Measurements from ENCODE around the gene MLX. TPM values are rescaled to one million over a fixed set of nuclear protein-coding genes. Genes with fewer than 3 reads are reported as not detected.

Gene MLX, protein sequence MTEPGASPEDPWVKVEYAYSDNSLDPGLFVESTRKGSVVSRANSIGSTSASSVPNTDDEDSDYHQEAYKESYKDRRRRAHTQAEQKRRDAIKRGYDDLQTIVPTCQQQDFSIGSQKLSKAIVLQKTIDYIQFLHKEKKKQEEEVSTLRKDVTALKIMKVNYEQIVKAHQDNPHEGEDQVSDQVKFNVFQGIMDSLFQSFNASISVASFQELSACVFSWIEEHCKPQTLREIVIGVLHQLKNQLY
- polyA plus RNA-seq (2014; cell fraction: cytosol; rRNA removed) = 26.7 and 32.4 TPM in 2 replicates
- polyA plus RNA-seq (2014; cell fraction: nucleus; rRNA removed) = 75.7 and 102 TPM in 2 replicates

DNA sequence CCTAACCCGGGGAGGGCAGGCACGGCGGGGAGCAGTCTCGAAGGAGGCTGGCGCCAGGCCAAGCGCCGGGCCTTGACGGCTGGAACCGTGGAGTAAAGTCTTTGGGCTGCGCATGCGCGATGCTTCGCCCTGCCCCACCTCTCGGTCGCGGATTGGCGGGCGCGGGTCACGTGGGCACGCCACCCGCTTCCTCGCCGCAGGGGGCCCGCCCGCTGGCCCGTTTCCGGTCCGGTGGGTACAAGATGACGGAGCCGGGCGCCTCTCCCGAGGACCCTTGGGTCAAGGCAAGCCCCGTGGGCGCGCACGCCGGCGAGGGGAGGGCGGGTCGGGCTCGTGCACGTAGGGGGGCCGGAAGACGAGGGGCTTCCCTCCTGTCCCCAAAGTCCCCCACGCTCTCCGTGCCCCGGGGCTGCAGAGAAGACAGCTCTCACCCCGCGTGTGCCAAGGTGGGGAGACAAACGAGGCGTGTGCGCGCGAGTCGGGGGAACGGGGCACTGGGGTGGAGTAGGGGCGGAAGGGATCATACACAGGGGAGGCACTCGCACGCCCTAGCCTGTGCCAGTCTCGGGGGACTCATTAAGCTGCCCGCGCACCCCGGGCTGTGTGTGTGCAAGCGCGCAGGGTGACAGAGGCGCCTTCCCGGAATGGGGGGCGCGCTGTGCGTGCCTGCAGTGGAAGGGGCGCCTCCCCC is at the start of gene MLX:
MLX (plus strand) TSS at position 218 of the 691 bp plus-strand sequence; CDS start at position 243, 25 bp downstream.
- DNase-seq (ENCODE audit: low spot score) = peak; percentile 94

DNA sequence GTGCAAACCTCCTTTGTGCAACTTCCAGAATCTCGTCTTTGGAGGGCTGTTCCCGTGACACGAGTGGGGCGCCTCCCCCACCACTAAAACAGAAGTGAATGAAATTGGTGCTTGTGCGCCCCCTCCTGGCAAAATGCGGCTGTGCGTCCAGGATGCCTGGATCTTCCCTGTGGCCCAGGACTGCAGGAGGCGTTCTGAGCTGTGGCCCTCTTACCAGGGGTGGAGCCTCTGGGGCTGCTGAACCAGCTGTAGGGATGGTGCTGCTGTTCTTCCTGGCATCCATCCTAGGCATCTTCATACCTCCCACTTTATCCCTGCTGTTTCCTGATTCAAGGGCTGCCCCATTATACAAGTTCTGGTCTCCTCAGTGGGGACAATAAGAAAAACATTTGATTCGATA is 49.4 kb upstream of the MLX start:
- peak; percentile 63 for DNase-seq (ENCODE audit: low spot score)

DNA sequence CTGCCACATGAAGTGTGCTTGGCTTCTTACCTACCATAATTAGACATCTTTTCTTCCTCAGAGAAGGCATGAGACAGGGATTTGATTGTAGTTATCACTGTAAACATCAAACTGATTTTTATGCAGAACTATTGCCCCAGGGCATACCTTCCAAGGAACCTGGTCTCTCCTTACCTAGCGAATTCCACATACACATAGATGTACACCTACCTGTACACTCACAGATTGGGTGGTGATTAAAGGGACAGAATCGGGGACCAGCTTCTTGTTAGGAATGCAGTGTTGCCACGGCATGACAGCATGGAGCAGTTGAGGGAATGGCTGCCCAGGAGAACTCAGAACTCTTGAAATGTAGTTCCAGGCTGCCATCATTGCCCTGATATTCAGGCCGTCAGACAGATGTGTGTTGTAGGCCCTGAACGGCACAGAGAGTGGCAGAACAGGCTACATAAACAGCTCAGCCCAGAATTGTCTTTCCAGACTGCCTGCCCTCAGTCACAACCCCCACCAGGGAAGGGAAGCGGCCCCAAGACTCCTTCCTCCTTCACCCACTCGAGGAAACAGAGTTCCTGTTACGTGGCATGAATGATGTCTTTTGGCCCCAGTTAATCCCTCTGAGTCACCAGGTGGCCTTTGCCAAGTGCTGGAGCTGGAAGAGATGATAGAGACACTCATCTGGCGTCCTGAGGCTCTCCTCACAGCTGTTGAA is 48.7 kb upstream of the MLX start:
- no peak for DNase-seq (ENCODE audit: low spot score)

DNA sequence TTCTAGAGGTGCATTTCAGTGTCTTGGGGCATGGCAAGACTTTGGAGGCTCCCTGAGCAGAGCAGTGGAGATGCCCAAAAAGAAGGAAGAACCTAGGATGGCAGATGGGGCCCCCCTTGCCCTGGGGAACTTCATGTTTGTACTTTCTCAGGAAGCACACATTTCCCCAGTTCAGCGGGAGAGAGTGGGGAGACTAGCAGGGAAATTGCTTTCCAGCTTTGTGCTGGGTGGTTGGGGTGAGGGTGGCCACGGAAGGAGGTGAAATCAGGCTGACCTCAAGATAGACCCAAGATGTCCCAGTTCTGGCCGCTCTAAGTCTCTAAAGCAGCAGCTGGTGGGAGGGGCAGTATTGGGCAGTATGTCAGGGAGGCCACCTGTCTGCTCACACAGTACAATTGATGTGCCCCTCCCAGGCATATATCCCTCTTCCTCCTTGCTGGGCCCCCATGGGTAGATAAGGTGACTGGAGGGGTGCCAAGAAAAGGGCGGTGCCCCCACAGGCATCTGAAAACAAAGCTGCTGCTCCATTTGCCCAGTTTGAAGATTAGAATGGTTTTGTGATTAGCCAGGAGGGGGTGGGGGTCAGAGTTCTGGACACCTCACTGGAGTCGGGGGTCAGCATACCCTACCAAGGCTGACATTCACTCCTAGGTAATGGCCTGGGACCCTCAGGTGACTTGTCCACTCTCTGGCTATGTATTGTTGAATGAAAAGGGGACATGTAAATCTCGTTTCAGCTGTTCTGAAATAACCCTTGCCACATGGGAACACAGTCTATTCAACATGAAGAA is 48.0 kb upstream of the MLX start:
- no peak for DNase-seq (ENCODE audit: low spot score)

DNA sequence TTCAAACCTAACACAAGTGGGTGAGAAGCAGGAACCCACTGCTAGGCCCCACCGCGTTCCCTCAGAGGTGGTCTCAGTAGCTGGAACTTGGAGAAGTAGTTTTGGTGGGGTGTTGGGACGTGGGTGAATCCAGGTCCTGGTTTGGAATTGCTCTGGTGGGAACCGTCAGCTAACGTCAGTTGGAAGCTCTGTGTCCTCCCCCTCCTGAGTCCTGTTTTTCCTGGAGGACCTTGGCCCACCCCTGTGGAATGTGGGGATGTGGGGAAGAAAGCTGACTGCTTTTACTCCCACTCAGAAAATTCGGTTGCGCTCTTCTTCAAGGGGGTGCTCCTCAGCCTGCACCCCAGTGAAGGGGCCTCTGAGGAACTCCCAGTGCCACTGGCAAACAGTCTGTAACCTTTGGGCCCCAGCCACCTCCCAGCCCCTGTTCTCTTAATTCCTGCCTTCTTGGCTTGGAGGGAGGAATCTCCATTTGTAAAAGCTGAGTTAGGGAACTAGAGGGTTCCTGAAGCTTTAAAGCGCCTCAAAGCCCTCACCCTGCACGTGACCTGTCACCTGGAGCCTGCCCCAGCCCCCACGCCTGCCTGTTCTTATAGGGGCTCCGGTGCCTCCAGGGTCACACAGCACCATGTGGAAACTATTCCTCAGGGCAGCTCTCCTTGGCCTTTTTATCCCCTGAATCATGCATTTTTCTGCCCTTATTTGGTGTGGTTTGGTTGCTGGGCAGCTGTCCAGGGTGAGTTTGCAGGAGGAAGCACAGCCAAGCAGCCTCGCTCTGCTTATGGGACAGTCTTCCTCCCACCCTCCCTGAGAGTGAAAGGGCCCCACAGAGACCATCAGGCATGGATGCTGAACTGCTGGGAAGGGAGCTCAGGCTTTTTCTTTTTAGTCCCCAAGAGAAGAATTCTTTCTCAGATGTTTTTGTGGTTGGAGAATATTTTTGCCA is 47.1 kb upstream of the MLX start:
- DNase-seq (ENCODE audit: low spot score) = no peak

DNA sequence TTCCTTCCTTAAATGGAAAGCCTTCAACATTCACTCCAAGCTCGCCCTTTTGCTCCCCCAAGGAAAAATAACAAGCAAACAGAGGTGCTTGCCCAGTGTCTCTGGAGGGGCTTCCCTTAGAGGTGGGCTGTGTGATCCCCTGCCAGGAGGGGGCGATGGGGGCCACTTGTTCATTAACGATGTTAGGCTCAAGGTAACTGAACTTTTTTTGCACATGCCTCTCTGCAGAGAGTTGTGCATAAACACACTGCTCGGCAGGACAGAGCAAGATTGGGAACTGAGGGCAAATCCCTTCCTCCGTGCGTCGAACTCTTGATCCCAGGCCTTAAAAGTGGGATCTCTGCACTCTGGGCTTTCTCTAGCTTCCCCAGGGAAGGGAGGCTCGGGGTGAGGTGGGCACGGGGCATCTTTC is 46.4 kb upstream of the MLX start:
- DNase-seq (ENCODE audit: low spot score) = no peak

DNA sequence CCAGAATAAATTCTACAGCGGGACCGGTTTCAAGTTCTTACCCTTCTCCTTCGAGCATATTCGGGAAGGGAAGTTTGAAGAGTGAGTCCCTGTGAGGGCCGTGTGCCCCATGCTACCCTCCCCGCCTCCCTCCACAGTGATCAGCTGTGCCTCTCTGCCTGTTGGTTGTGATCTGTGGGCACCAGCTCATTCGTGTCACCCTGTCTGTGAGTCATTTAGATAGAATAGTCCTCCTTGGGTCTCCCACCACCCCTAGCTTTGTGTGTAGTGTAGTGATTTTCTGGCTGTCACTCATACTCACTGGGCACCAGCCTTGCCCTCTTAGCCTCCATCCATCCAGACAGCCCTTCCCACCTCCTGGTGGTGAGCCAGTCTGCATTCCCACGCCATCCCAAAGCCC is 45.9 kb upstream of the MLX start:
- DNase-seq (ENCODE audit: low spot score) = no peak

DNA sequence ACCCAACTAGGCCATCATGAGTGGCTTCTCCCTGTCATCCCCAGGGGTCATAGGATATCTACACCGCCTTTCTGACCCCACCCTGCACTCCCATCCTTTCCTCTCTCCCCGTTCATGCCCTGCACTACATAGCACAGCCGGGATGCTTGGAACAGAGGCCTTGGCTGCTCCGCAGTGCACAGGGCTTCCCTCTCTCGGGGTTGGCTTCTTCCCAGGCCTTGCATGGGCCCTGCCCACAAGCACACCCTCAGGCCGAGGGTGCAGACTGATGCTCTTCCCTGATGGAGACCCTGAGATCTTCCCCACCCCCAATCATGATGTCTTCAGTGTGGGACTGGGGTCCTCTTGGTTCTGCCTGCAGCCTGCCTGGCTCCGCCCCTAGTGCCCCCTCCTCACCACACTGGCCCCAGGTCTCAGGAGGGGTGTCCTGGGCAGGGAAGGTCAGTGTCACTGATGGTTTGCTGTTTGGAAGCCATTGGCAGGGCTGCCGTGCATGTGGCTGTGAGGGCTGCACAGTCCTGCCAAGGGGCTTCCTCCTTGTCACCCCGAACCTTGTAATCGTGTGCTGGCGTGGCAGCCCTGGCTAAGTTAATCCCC is 45.1 kb upstream of the MLX start:
- no peak for DNase-seq (ENCODE audit: low spot score)

DNA sequence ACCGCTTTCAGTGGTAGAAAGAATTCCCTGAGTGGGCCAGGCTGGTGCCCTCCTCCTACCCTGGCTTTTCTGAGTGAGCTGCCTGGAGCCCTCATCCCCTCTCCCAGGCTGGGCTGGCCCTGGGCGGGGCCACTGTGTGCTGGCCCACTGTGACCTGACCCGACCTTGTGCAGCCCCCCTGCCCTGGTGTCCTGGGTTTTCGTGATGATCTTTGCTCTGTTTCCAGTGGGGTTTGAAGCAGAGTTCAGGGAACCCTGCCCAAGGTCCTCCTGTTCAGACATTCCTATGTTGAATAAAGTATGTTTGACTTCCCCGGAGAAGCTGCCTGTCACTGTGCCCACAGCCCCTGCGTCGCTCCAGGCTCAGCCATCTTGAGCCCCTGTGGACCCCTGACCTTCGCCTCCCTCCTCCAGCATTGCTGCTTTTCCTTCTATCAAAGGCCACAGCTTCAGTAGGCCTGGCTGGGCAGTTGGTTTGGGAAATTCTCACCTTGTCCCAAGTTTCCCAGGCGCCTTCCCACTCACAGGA is 44.6 kb upstream of the MLX start:
- DNase-seq (ENCODE audit: low spot score) = no peak

DNA sequence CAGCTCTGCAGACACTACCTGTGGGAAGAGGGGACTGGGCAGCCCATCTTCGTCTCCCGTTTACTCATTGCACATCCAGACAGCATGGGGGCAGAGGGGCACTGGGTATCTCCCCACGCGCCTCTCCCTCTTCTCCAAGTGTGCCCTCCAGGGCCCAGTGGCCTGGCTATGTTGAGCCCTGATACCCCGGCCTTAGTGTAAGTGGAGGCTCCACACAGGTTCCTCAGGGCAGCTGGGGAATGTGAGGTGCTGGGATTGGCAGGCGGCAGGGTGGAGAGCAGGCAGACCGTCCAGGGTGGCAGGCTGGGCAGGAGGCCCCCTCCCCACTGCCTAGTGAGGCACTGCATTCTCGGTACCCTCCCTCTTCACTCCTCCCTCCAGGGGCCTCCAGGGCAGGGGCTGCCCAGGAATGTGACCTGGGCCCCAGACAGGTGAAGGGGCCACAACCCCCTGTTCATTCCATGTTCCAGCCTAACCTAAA is 44.1 kb upstream of the MLX start:
- DNase-seq (ENCODE audit: low spot score) = no peak

DNA sequence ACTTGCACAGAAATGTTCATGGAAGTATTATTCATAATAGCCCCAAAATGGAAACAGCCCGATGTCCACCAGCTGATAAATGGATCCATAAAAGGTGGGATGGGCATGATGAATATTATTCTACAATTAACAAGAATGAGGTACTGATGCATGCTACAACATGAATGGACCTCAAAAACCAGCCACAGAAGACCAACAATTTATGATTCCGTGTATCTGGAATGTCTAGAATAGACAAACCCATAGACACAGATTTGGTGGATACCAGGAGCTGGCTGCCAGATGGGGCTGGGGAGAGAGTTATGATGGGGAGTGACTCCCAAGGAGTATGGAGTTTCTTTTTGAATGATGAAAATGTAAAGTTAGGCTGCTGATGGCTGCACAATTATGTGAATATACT is 41.7 kb upstream of the MLX start:
- DNase-seq (ENCODE audit: low spot score) = no peak

DNA sequence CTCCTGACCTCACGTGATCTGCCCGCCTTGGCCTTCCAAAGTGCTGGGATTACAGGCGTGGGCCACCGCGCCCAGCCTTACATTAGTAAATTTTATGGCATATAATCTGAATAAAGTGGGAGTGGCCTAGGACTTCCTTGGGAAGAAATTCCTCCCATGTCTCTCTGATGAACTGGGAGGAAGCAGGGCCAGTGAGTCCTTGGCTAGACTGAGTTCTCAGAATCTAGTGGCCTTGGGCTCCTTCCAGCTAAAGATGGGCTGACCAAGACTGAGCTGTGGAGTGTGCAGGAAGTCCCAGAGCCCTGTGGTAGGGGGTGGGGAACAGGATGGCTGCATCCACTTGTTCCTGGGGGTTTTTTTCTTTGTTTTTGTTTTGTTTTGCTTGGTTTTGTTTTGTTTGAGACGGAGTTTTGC is 40.9 kb upstream of the MLX start:
- no peak for DNase-seq (ENCODE audit: low spot score)

DNA sequence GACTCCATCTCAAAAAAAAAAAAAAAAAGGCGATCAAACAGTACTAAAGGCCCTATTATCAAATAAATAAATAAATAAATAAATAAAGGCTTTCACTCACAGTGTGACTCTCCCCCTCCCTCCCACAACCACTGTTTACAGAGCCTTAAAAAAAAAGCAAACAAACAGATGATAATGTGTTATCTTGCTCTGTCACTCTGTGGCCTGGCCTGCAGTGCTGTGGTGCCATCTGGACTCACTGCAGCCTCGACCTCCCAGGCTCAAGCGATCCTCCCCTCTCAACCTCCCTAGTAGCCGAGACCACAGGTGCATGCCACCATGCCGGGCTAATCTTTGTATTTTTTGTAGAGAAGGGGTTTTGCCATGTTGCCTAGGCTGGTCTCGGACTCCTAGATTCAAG is 39.0 kb upstream of the MLX start:
- no peak for DNase-seq (ENCODE audit: low spot score)

DNA sequence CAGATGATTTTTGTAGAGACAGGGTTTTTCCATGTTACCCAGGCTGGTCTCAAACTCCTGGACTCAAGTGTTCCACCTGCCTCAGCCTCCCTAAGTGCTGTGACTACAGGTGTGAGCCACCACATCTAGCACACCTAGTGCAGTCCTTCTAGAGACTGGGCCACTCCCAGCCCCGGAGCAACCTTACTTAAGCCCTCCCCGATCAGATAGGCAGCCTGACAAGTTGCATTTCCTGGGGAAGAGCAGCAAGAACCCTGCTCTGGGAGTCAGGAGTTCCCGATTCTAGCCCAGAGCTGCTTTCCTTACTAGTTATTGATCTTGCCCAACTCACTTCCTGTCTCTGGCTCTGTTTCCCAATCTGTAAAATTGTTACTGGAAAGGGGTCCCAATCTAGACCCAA is 37.8 kb upstream of the MLX start:
- no peak for DNase-seq (ENCODE audit: low spot score)

DNA sequence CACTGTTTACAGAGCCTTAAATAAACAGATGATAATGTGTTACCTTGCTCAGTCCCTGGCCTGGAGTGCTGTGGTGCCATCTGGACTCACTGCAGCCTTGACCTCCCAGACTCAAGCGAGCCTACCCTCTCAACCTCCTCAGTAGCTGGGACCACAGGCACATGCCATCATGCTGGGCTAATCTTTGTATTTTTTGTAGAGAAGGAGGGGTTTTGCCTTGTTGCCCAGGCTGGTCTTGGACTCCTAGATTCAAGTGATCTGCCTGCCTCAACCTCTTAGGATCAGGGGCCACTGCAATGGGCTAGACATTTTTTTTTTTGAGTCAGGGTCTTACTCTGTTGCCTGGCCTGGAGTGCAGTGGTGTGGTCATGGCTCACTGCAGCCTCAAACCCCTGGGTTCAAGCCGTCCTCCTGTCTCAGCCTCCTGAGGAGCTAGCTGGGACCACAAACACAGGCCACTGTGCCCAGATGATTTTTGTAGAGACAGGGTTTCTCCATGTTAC is 35.9 kb upstream of the MLX start:
- DNase-seq (ENCODE audit: low spot score) = no peak

DNA sequence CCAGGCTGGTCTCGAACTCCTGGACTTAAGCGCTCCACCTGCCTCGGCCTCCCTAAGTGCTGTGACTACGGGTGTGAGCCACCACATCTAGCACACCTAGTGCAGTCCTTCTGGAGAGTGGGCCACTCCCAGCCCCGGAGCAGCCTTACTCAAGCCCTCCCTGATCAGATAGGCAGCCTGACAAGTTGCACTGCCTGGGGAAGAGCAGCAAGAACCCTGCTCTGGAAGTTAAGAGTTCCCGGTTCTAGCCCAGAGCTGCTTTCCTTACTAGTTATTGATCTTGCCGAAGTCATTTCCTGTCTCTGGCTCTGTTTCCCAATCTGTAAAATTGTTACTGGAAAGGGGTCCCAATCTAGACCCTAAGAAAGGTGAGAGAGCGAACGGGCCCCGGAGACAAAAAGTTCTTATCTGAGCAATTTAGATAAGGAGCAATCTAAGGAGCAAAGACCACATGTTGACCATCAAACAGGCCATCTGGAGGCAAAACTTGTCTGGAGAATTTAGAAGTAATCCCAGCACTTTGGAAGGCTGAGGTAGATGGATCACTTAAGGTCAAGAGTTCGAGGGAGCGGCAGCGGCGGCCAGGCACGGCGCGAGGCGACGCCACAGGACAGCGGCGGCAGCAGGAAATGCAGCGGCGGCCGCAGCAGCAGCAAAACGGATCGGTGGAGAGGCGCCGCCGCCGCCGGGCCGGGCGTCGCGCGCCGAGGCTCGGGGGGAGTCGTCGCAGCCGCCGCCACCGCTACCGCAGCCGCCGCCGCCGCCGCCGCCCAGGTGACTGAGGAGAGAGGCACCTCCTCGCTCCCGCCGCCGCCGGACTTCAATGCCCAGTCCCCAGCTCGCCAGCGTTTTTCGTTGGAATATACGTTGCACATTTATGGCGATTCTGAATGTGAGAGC is 35.2 kb upstream of the MLX start:
- DNase-seq (ENCODE audit: low spot score) = peak; percentile 64

DNA sequence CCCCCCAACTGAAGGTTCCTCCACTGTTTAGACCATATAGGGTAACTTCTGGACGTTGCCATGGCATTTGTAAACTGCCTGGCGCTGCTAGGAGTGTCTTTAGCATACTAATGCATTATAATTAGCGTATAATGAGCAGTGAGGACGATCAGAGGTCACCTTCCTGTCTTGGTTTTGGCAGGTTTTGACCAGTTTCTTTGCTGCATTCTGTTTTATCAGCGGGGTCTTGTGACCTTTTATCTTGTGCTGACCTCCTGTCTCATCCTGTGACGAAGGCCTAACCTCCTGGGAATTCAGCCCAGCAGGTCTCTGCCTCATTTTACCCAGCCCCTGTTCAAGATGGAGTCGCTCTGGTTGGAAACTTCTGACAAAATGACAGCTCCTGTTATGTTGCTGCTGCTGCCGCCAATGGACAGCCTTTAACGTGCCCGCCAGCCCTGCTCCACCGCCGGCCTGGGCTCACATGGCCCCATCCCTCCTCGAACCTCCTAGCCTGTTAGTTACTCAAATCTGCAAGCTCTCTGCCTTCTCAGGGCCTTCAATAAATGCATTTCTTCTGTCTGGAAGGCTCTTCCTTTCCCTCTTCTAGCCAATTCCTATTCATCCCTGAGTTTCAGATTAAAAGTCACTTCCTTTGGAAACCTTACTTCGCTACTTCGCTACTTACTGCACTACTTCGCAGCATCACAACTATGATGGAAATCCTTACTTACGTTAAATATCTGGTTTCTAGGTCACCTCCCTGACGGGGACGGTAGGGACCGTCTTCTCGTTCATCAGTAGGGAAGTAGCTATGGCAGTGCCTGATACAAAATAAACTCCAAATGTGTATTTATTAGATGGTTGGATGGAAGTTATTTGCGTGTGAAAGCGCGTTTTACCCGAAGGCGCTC is 31.5 kb upstream of the MLX start:
- peak; percentile 66 for DNase-seq (ENCODE audit: low spot score)

DNA sequence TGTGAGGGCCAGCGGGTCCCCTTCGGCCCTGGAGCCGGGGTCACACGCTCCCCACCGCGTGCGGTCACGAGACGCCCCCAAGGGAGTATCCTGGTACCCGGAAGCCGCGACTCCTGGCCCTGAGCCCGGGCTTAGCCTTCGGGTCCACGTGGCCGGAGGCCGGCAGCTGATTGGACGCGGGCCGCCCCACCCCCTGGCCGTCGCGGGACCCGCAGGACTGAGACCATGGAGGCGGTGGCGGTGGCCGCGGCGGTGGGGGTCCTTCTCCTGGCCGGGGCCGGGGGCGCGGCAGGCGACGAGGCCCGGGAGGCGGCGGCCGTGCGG is 30.9 kb upstream of the MLX start, which contains the start of gene NAGLU:
NAGLU (plus strand) TSS at position 194 of the 324 bp plus-strand sequence; CDS start at position 226, 32 bp downstream.
- peak; percentile 92 for DNase-seq (ENCODE audit: low spot score)

Data from SK-N-DZ (cell line).